AG09309 (cell line): ENCODE measurements around the gene LTBR.

Source experiments
- DNase-seq: peaks from one replicate; pipeline ENCODE4 v3.0.0-alpha.2; 2010; ENCODE audit warnings: low read depth
- H3K4me3 ChIP-seq: 2 replicates; pipeline ENCODE4 v1.5.1; 2011; ENCODE audit warnings: mild to moderate bottlenecking, low read depth, low read length, moderate library complexity; ENCODE audit not compliant: control insufficient read depth
- CTCF ChIP-seq: IDR thresholded peaks from 2 replicates; pipeline ENCODE4 v1.5.1; 2011; ENCODE audit warnings: mild to moderate bottlenecking, low read depth, low read length, inconsistent platforms; ENCODE audit not compliant: insufficient read depth, control insufficient read depth; ENCODE audit errors: missing control alignments

The LTBR gene

GRCh38 chr12:6363010-6363329, 21.0 kb upstream of the LTBR start:
- no peak for TF ChIP-seq CTCF
- H3K4me3 ChIP-seq: no peak overlapping the region
- DNase-seq: no peak

DNA sequence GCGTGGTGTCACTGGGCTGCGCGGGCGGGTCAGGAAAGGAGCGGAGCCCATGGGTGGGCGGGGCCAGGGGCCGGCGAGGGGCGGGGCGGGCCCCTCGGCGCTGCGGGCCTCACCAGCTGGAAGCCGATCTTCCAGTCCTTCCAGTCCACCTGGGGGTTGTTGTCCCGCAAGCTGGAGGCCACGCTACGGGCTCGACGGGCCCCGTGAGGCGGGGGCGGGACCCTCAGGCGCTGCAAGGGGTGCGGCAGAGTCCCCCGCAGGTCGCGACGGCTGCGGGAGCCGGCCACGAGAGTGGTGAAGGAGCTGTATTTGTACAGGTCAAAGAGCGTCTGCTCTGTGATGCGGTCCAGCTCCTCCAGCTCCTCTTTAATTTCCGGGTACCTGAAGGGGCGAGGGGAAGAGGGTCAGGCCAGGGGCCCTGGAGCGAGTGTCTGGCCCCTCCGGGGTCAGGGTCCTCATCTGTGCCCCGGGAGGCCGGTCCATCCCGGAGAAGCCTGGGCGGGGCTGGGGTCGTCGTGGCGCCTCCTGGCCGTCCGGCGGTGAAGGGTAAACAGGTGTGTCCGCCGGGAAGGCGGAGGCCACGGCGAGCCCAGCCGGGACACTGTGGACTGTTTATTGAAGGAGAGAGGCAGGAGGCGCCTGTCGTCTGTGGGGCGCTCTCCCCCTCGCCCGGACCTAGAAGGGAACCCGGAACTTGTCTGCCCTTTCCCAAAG, 20.5 kb upstream of the LTBR start:
- no peak for DNase-seq
- no peak for TF ChIP-seq CTCF
- H3K4me3 ChIP-seq: peak overlapping the region; percentile 62

DNA sequence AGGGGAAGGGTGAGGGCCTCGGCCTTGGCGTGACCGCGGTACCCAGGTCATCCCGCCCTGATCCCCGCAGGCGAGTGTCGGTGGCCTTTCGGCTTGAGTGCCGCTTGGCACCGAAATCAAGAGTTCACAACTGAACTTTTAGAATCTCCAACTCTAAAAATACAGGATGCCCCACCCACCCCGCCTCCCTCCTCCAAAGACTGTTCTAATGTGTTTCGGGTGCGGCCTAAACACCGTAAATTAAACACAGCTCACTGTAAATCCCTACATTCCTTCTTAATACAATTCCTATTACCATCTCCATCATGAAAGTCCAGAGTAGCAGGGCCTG, 20.0 kb upstream of the LTBR start:
- peak overlapping the region; percentile 62 for H3K4me3 ChIP-seq
- no peak for DNase-seq
- no peak for TF ChIP-seq CTCF

DNA sequence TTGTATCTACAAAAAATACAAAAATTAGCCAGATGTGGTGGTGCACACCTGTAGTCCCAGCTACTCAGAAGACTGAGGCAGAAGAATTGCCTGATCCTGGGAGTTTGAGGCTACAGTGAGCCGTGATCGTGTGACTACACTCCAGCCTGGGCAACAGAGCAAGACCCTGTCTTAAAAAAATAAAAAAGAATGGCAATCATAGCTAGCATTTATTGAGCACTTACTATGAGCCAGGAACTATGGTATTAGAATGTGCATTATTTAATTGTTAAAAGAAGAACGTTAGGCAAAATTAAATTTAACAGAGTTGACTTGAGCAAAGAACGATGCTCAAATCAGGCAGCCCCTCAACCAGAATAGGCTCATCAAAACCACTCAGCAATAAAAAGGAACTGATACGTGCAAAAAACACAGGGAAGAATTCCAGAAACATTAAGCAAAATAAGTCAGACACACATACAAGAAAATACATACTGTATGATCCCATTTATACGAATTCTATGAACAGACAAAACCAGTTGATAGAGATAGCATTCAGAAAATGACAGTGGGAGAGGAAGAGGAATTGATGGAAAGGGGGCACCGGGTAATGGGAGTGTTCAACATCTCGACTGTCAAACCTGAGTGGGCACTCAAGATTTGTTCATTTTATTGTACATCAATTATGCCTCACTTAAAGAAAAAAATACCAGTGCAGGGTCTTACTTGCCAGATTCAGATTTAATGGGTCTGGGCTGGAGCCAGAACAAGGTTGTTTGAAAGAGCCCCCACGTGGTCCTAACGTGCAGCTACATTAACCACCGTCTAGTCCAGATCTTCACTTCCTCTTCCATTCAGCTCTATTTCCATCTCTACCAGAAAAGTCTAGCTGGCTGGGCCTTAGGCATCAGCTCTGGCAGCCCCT, 16.6 kb upstream of the LTBR start:
- no peak overlapping the region for H3K4me3 ChIP-seq
- TF ChIP-seq CTCF: peak; percentile 11
- DNase-seq: no peak

DNA sequence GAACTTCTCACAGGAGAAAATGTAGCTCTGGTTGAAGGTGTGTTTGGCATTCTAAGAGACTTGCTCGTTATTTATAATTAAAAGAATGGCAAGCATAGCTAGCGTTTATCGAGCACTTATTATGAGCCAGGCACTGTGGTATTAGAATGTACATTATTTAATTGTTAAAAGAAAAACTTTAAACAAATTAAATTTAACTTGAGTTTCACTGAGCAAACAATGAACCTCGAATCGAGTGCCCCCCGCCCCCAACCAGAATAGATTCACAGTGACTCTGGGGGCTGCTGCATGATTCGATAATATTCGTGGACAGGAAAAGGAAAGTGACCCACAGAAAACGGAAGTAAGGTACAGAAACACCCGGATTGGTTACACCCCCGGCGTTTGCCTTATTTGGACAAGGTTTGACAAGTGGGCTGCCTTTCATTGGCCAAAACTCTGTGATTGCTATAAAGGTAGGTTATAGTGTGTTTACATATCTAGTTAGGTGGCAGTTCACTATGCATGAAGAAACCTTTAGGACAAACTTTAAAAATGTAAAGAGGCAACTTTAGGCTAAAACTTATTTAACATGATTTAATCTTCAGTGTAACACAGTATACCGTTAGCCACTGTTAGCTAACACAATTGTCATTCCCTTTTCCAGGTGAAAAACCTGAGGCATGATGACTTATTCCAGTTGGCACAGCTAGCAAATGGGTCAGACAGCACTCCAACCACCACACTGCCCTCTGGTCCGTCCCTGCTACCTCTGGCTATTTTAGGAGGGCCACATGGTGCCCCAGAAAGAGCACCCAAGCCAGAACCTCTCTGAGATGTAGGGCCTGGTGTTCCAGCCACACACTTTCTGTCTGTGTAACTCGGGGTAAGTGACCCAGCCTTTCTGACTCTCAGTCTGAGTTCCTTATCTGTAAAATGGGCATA, 15.7 kb upstream of the LTBR start:
- no peak for TF ChIP-seq CTCF
- no peak overlapping the region for H3K4me3 ChIP-seq
- no peak for DNase-seq

DNA sequence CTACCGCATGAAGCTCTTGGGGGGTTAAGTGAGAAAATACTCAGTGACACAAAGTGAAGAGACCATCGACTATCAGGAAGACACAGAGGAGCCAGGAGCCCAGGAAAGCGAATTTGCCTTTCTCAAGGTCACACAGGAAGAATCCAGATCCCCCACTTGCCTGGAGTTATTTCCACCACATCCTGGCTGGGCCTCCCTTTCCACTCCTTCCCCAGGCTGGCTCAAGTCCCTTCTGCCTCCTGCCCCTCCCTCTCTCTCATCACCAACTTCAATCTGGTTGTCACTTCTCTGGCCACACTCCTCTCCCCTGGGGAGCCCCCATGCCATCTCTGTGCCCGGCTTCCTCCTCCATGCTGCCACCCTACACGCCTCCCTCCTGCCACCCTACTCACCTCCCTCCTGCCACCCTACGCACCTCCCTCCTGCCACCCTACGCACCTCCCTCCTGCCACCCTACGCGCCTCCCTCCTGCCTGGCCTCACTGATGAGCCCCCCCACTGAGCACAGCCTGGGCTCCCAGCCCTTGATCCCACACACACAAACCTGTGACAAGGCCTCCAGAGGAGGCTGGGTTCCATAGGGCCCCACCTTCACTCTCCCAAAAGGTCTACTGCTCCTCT, 14.9 kb upstream of the LTBR start:
- no peak for TF ChIP-seq CTCF
- H3K4me3 ChIP-seq: no peak overlapping the region
- no peak for DNase-seq
